Right lobe of liver (tissue), 4 donors: ENCODE measurements around the gene FCGR3A.

Experiments used
- CTCF ChIP-seq, 4 donors: fragments of 200-600 bp in 3 of 4; fragments of 450-650 bp in 1 of 4; IDR thresholded peaks; one replicate each; pipeline versions ENCODE4 v1.5.1 to v1.8.0; 2016 to 2022; ENCODE audit warnings: antibody characterized with exemption in 4 of 4, mild to moderate bottlenecking in 2 of 4
- POLR2A ChIP-seq: fragments of 450-650 bp; IDR thresholded peaks from one replicate; pipeline ENCODE4 v1.6.1; 2017; ENCODE audit warnings: antibody characterized with exemption, mild to moderate bottlenecking
- donor health status: DM: no; HTN: no; CAD: no.
- donor health status: DM: no; HTN: no; CAD: no.
- donor health status: DM: no; HTN: yes; CAD: no.

GRCh38 chr1:161502641-161503393, 46.8 kb downstream of the FCGR3A start:
- TF ChIP-seq CTCF (IDR thresholded peaks at IDR 0.05) (no peak), POLR2A (no peak)
